Measurements from ENCODE around the gene CELSR1.

Gene CELSR1

DNA sequence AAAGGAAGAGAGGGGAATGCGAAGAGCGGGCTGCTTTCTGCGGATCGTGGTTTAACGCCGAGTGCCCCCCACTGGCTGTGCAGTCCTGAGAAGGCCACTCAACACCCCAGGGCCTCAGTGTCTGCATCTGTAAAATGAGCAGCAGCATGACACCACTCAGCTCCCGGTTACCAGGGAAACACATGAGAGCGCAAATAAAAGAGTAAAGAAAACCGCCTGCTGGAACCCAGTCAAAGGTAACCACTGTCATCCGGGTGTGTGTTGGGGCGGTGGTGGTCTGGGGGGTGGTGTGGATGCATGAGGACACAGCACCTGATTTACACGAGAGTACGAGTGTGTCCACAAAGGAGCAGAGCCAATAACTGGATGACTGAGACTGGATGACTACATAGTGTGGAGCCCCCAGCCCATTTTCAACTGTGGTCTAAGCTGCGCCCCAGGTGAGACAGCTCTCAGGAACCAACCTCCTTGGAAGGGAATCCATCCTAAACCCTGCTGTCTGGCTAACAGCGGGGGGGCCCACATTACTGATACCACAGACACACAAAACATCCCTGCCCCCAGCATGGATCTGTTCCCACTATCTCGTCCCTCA is 5.7 kb downstream of the CELSR1 start:
- no peak overlapping the region for H3K4me3 ChIP-seq (replicated peaks; ENCODE audit: insufficient read depth, low read length)
- no peak overlapping the region for H3K27ac ChIP-seq (replicated peaks)
- TF ChIP-seq POLR2AphosphoS5 (IDR thresholded peaks at IDR 0.05; ENCODE audit: low read depth) (no peak), GABPA (IDR thresholded peaks at IDR 0.05; ENCODE audit: low read depth) (no peak), SPI1 (IDR thresholded peaks at IDR 0.05; ENCODE audit: borderline replicate concordance, low read depth) (no peak)
- TF ChIP-seq, protein P1, sequence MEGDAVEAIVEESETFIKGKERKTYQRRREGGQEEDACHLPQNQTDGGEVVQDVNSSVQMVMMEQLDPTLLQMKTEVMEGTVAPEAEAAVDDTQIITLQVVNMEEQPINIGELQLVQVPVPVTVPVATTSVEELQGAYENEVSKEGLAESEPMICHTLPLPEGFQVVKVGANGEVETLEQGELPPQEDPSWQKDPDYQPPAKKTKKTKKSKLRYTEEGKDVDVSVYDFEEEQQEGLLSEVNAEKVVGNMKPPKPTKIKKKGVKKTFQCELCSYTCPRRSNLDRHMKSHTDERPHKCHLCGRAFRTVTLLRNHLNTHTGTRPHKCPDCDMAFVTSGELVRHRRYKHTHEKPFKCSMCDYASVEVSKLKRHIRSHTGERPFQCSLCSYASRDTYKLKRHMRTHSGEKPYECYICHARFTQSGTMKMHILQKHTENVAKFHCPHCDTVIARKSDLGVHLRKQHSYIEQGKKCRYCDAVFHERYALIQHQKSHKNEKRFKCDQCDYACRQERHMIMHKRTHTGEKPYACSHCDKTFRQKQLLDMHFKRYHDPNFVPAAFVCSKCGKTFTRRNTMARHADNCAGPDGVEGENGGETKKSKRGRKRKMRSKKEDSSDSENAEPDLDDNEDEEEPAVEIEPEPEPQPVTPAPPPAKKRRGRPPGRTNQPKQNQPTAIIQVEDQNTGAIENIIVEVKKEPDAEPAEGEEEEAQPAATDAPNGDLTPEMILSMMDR (IDR thresholded peaks at IDR 0.05; ENCODE audit: insufficient read depth, low read length): no peak
- TF ChIP-seq, protein P2, sequence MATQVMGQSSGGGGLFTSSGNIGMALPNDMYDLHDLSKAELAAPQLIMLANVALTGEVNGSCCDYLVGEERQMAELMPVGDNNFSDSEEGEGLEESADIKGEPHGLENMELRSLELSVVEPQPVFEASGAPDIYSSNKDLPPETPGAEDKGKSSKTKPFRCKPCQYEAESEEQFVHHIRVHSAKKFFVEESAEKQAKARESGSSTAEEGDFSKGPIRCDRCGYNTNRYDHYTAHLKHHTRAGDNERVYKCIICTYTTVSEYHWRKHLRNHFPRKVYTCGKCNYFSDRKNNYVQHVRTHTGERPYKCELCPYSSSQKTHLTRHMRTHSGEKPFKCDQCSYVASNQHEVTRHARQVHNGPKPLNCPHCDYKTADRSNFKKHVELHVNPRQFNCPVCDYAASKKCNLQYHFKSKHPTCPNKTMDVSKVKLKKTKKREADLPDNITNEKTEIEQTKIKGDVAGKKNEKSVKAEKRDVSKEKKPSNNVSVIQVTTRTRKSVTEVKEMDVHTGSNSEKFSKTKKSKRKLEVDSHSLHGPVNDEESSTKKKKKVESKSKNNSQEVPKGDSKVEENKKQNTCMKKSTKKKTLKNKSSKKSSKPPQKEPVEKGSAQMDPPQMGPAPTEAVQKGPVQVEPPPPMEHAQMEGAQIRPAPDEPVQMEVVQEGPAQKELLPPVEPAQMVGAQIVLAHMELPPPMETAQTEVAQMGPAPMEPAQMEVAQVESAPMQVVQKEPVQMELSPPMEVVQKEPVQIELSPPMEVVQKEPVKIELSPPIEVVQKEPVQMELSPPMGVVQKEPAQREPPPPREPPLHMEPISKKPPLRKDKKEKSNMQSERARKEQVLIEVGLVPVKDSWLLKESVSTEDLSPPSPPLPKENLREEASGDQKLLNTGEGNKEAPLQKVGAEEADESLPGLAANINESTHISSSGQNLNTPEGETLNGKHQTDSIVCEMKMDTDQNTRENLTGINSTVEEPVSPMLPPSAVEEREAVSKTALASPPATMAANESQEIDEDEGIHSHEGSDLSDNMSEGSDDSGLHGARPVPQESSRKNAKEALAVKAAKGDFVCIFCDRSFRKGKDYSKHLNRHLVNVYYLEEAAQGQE (IDR thresholded peaks at IDR 0.05; ENCODE audit: insufficient replicate concordance, low read depth): no peak
- DNase-seq (ENCODE audit: low read depth in 1 of 2, low spot score in 1 of 2): no peak
- no peaks in the 10 kb centered on the region for H3K27me3 ChIP-seq (ENCODE audit: insufficient read depth, poor library complexity, severe bottlenecking)

DNA sequence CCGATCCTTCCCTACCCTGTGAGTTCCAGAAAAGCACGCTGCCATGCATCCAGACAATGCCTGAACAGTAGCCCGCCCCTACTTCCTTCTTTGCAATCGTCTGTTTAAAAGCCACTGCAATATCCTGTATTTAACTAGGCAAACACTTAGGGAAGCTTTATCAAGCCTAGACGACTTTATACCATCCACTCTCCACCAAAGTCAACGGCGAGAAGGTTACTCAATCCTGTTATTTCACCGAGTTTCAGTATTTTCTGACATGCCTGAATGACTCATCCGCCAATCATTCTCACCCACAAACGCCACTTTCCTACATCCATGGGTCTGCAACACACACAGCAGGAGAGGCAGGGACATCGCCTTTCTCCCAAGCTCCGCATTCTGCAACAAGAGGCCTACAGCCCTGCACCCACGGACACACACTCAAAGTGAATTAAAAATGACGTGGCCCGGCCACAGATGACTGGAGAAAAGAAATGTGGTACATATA is 9.3 kb downstream of the CELSR1 start:
- TF ChIP-seq, protein P2 (IDR thresholded peaks at IDR 0.05; ENCODE audit: insufficient replicate concordance, low read depth): no peak
- TF ChIP-seq GABPA (IDR thresholded peaks at IDR 0.05; ENCODE audit: low read depth) (no peak), POLR2AphosphoS5 (IDR thresholded peaks at IDR 0.05; ENCODE audit: low read depth) (peak; percentile 53), SPI1 (IDR thresholded peaks at IDR 0.05; ENCODE audit: borderline replicate concordance, low read depth) (peak; percentile 32; the same call in 1 of the 2 replicates)
- H3K4me3 ChIP-seq (replicated peaks; ENCODE audit: insufficient read depth, low read length): no peak overlapping the region
- peak overlapping the region; percentile 49 for H3K27ac ChIP-seq (replicated peaks)
- peak; percentile 89 to 92 for DNase-seq (ENCODE audit: low read depth in 1 of 2, low spot score in 1 of 2)
- no peaks in the 10 kb centered on the region for H3K27me3 ChIP-seq (ENCODE audit: insufficient read depth, poor library complexity, severe bottlenecking)

DNA sequence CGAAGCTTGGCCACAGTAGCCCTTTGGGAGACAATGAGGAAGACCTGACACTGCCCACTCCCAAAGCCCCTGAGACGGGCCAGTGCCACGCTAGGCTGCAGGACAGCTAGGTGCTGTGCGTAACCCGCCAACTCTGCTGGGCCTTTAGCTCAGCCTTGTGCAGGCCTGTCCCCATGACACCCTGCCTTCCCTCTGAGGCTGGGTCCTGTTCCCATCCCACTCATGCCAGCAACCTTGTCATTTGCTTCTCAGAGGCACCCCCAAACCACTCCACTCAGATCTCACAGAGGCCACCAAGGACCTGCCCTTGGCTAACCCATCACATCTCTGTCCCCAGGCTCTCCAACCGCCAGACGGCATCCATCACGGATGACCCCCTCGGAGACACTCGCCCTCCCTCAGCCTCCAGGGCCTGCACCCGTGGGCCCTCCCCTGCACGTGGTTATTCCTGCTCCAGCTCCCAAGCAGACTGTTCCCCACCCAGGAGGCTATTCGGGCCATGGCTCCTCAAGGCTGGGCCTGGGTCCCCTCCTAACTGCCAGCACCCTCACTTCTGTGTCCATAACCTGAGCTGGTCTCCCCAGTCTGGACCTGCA is 11.1 kb downstream of the CELSR1 start:
- TF ChIP-seq GABPA (IDR thresholded peaks at IDR 0.05; ENCODE audit: low read depth) (no peak), SPI1 (IDR thresholded peaks at IDR 0.05; ENCODE audit: borderline replicate concordance, low read depth) (no peak), POLR2AphosphoS5 (IDR thresholded peaks at IDR 0.05; ENCODE audit: low read depth) (no peak)
- TF ChIP-seq, protein P1 (IDR thresholded peaks at IDR 0.05; ENCODE audit: insufficient read depth, low read length): no peak
- TF ChIP-seq, protein P2 (IDR thresholded peaks at IDR 0.05; ENCODE audit: insufficient replicate concordance, low read depth): no peak
- no peak for DNase-seq (ENCODE audit: low read depth in 1 of 2, low spot score in 1 of 2)
- Histone ChIP-seq H3K27me3 (ENCODE audit: insufficient read depth, poor library complexity, severe bottlenecking) (no peaks in the 10 kb centered on the region), H3K4me3 (replicated peaks; ENCODE audit: insufficient read depth, low read length) (no peak overlapping the region), H3K27ac (replicated peaks) (no peak overlapping the region)
